GM19023 (cell line): Measurements from ENCODE around the gene MTA3.

Experiments
- ATAC-seq: cut with Tn5 transposase; IDR thresholded peaks from one replicate; pipeline ENCODE4 v1.9.1; 2021; ENCODE audit warnings: mild to moderate bottlenecking, moderate library complexity; ENCODE audit not compliant: unreplicated experiment

MTA3 gene

DNA sequence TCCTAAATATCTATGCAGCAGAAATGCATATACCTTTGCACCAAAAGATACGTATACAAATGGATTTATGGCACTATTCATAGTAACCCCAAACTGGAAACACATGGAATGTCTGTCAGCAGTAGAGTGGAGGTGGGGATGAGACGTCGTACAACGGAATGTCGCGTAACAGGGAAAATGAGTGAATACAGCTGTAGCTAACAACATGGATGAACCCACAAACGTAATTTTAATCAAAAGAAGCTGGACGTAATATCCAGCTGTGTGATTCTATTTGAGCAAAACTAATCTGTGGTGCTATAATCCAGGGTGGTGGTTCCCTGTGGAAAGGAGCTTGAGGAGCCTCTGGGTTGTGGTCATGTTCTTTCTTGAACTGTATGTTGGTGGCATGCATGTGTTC is 89.9 kb downstream of the MTA3 start:
- ATAC-seq = no peak

DNA sequence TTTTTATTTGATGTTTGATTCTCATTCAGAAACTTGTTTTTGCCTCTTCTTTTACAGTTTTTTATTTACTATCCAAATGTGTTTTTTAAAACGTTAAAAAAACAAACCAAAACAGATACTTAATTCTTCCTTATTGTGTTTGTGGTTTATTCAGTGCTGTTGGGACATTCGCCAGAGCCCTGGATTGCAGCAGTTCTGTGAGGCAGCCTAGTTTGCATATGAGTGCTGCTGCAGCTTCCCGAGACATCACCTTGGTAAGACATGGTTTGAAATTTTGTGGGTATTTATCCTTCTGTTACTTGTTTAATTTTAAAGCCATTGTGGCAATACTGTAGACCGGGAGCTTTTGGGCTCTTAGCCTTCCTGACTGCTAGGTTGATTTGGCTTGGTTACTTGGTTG is 91.2 kb downstream of the MTA3 start:
- ATAC-seq = no peak

DNA sequence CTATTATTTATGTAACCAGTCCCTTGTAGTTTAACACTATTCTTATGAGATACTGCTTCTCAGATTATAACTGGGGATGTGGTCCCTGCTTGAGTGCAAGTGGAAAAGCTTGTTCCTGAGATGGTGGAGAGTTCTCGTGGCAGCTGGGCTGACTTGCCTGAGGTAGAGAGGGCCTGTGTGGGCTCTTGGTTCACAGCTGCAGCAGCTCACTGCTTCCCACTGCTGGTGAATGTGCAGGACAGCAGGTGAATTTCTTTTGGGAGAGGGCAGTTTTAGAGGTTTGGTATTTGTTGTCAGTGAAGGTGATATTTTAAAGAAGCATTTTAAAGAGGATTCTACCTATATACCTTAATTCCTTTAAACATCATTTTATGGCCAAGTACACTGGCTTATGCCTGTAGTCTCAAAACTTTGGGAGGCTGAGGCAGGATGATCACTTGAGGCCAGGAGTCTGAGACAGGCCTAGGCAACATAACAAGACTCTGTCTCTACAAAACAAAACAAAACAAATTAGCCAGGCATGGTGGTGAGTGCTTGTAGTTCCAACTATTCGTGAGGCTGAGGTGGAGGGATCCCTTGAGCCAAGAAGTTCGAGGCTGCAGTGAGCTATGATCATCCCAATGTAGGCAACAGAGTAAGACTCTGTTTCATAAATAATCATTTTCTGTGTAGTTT is 94.8 kb downstream of the MTA3 start:
- ATAC-seq = peak; percentile 82

DNA sequence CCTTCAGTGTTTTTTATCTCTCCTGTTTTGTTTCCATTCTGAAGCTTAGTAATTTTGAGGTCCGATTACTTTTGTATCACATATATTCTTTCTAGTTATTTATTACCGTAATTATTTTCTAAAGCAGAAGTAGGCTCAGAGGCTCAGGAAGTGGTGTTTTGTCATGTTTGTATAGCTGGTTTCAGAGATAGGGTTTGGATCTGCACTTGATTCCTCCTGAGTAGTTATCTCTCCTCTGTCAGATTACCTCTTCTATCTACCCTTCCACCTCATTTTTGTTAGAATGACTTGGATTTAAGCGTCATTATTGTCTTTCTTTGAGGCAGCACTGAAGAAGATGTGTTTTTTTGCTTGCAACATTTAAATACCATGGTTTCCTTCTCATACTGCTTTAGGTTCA is 95.4 kb downstream of the MTA3 start:
- peak; percentile 51 for ATAC-seq

DNA sequence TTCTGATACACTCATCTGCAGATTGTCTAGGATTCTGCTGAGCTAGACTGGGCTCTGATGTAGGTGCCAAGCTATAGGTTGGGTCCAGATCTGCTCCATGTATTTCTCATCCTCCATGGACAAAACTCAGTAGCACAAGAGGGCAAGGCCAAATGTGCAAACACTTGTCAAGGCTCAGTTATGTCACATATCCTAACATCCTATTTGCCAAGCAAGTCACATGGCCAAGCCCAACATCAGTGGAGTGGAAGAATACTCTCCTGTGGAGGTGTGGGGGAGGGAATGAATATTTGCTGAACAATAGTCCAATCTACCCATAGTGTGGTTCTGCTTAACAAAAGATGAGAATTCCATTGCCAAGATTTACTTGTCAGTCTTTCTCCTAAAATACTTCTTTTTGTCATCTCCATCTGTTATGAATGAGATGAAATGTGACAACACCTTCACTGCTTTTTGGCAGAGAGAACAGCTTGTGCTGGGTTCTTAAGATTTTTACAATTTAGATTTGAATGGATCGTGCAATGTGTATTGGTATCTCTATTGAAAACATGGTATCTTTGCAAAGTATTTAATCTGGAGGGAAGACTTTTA is 105.7 kb downstream of the MTA3 start:
- ATAC-seq = no peak

- ATAC-seq = no peak
These were observed 107.4 kb downstream of the MTA3 start for GRCh38 chr2:42675815-42676214.

DNA sequence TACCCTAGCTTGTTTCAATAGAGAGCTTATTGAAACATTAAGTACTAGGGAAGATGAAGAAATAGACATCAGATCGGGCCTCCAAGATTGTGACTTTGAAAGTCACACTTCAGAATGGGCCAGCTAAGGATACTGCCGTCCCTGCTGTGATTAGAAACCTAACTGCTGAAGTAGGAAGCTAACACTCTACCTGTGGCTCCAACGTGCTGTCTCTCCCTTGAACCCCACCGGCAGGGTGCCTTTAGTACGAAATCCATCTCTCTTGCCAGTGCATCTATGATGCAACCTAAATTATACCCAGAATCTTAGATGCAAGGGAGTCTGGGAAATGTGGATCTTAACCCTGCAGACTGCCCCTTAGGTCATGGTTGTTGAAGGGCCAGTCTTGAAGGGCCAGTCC is 116.9 kb downstream of the MTA3 start:
- ATAC-seq = no peak

- ATAC-seq = no peak
These were observed 124.7 kb downstream of the MTA3 start for GRCh38 chr2:42693013-42693615.

DNA sequence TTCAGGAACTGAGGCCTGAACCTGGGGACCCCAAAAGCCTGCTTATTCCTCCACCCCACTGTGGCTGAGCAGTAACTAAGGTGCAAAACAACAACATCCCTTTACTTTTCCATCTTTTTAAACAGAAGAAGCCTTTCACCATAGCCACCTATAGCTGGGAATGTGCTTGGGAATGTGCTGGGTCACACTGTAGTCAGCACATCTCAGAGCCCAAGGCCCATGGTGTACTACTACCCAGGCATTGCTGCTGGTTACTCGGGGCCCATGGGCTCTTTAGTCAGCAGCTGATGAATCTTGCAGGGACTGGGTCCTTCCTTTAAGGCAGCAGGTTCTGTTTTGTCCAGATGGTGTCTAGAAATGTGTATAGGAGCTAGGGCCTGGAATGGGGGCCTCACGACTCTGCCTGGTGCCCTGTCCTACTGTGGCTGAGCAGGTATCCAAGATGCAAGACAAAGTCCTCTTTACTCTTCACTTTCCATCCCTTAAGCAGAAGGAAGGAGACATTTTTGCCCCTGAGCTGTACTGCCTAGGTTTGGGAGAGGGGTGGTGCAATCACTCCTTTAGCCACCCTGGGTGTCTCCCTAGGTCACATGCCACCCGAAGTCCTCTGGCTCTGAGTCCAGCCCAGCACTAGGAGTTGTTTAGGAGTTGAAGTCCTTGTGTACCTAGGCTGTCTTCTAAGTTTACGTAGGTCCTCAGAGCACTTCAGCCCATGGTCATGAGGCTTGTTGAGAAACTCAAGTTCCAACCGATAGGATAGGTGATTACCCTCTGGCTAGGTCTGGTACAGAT is 125.5 kb downstream of the MTA3 start:
- ATAC-seq = no peak

DNA sequence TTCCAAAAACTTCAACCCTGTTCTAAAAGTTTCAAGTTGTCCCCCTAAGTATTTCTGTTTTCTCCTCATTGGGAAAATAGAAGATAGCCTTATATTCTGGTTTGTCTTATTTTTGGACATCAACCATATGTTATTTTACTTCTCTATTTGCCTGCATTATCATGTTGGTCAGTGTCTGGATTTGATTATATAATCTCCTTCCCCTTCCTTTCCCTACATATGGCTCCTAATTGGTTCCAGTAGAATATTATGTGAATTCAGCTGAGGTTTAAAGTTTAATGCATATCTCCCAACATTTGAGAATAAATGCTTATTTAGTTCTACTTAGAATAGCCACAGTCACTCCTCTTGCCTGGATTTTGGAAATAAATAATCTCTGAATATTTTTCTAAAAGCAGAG is 128.6 kb downstream of the MTA3 start:
- ATAC-seq = no peak

GRCh38 chr2:42698940-42699339 is 130.5 kb downstream of the MTA3 start:
- ATAC-seq = no peak

DNA sequence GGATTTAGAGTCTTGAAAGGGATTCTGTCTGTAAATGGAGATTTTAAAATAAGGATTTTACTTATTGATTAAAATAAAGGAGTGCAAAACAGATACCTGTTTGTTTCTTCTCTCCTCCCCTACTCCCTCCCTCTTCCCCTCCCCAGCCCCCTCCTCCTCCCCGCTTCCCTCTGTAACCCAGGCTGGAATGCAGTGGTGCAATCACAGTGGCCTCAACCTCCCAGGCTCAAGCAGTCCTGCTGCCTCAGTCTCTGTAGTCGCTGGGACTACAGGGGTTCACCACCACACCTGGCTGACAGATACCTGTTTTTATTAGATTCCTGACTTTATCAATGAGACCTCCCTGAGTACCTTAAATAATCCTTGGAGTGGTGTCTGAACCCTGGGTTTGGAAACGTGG is 138.4 kb downstream of the MTA3 start:
- no peak for ATAC-seq

- ATAC-seq = no peak
These were observed 139.7 kb downstream of the MTA3 start for GRCh38 chr2:42708179-42708578.

DNA sequence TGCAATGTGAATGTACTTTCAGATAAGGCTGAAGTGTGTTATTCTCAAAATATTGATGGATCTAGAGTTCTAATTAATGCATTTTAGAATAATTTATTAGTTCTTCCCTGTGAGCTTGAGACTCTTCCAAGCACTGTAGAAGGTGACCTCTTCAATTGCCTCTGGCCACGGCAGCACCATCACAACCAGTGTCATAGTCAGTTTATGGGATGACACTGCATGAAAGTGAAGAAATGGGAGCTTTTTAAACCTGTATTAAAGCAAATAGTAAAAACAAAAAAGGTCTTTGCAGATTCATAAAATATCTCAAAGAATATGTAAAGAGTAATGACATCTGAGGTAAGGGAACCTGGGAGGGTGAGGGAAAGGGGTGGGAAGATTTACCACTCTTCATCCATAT is 143.5 kb downstream of the MTA3 start:
- no peak for ATAC-seq

DNA sequence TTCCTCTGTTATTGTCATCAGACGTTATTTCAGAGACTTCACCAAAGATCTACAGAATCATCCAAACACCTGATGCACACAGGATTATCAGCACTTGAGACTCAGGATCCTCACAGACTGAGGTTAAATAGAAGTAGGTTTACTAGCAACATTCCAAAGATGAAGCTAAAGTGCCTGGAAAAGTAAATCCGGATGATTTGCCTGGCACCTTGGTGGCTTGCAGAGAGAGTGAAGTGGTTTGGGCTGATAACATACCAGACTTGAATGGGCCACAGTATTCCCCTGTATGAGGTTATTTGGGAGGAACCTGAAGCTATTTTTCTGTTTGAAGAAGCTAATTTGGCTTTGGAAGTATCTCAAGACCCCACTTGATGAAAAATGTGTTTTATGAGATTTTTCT is 144.5 kb downstream of the MTA3 start:
- no peak for ATAC-seq

- ATAC-seq = no peak
These were observed 145.5 kb downstream of the MTA3 start for GRCh38 chr2:42713920-42714319.

- ATAC-seq = no peak
These were observed 146.3 kb downstream of the MTA3 start for GRCh38 chr2:42714686-42715085.

GRCh38 chr2:42721898-42722297 is 153.5 kb downstream of the MTA3 start:
- ATAC-seq = no peak

DNA sequence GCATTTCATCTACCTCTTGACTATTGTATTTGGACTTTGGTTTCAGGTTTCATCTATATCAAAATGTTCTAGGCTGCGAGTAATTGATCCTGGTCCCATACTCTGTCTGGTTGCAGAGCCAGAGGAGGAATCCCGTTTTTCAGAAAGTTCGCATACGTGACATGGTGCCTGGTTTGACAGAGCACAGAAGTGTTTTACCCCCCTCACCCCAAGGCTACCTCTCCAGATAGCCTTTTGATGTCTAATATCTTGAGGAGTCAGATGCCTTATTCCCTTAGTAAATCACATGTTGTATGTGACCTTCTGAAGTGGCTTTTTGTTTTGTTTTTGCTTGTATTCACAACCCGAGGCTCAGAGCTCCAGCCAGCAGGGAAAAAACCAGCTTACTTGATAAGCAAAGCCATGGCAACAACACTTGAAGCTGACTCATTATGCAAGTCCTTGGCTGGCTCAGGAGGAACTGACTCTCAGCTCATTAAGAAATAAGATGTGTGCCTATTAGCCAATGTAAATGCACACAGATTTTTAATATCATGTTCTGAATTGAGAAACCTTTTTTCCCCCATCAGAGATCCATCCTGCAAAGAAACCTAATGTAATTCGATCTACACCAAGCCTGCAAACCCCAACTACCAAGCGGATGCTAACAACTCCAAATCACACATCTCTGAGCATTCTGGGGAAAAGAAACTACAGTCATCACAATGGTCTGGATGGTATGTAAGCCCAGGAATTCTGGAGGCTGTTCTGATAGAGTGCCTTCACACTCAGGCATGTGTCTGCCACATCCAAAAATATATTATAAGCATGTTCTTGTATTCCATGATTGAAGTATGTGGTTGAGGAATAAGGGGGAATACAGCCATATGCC is 154.1 kb downstream of the MTA3 start:
- ATAC-seq = peak; percentile 99

DNA sequence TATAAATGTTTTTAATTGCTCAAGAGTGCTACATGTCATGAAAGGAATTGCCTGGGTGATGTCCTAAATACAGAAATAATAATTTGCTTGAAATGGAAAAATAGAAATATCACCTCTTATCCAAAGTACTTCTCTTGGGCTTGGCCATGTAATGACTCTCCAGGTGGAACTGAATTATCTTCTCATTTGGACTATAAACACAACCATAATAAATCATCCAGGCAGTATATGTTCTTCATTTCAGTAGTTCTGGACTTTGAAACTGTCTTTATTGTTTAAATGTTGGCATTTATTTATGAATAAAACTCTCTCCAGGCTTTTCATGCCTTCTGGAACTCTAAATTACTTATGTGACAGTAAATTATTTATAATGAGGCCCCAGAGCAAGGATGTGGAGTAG is 155.0 kb downstream of the MTA3 start:
- no peak for ATAC-seq

GRCh38 chr2:42724886-42725285 is 156.5 kb downstream of the MTA3 start:
- ATAC-seq = no peak
